RWPE2 (cell line): ENCODE measurements around the gene THEM5.

Experiments used
- ATAC-seq: fragments of 200-7000 bp; cut with Tn5 transposase; 3 replicates; pipeline ENCODE4 v1.9.1; 2021; ENCODE audit warnings: low read depth
- DNase-seq: peaks from one replicate; pipeline ENCODE4 v3.0.0-alpha.2; 2020; ENCODE audit warnings: low spot score
- H3K27ac ChIP-seq: fragments of 450-650 bp; 2 replicates; pipeline ENCODE4 v1.5.1; 2017; ENCODE audit warnings: mild to moderate bottlenecking; ENCODE audit not compliant: poor library complexity, severe bottlenecking
- H3K27me3 ChIP-seq: fragments of 250-450 bp; sonication (Bioruptor Pico); 2 replicates; pipeline ENCODE4 v1.5.1; 2021; ENCODE audit warnings: mild to moderate bottlenecking, moderate library complexity; ENCODE audit not compliant: insufficient read depth, poor library complexity, severe bottlenecking
- H3K36me3 ChIP-seq: fragments of 250-450 bp; sonication (Bioruptor Pico); 2 replicates; pipeline ENCODE4 v1.5.1; 2020; ENCODE audit warnings: low read depth, mild to moderate bottlenecking, moderate library complexity
- H3K4me1 ChIP-seq: fragments of 250-450 bp; sonication (Bioruptor Pico); 2 replicates; pipeline ENCODE4 v1.5.1; 2021; ENCODE audit warnings: mild to moderate bottlenecking, moderate library complexity; ENCODE audit not compliant: insufficient read depth, poor library complexity, severe bottlenecking
- H3K4me3 ChIP-seq: fragments of 250-450 bp; sonication (Bioruptor Pico); 2 replicates; pipeline ENCODE4 v1.5.1; 2021; ENCODE audit warnings: mild to moderate bottlenecking, moderate library complexity; ENCODE audit not compliant: severe bottlenecking
- H3K9me3 ChIP-seq: fragments of 250-450 bp; sonication (Bioruptor Pico); 2 replicates; pipeline ENCODE4 v1.5.1; 2021; ENCODE audit warnings: mild to moderate bottlenecking, moderate library complexity; ENCODE audit not compliant: severe bottlenecking
- CTCF ChIP-seq: fragments of 450-650 bp; IDR thresholded peaks from one replicate; pipeline ENCODE4 v1.5.1; 2017; ENCODE audit warnings: mild to moderate bottlenecking, moderate library complexity; ENCODE audit not compliant: poor library complexity, severe bottlenecking

Gene THEM5

GRCh38 chr1:151816548-151817352, 36.8 kb downstream of the THEM5 start:
- no peak for ATAC-seq
- no peak for DNase-seq
- H3K27ac ChIP-seq, result no peak overlapping the region
- H3K9me3 ChIP-seq, result no peaks in the 10 kb centered on the region
- H3K4me1 ChIP-seq, result peaks cover 7% of the 10 kb centered on the region
- no peak for TF ChIP-seq CTCF
- H3K4me3 ChIP-seq, result no peak overlapping the region
- no peaks in the 10 kb centered on the region for H3K27me3 ChIP-seq
- H3K36me3 ChIP-seq, result no peaks in the 10 kb centered on the region

- no peaks in the 10 kb centered on the region for H3K27me3 ChIP-seq
- ATAC-seq (no peak), DNase-seq (no peak)
- peaks cover 7% of the 10 kb centered on the region for H3K4me1 ChIP-seq
- H3K9me3 ChIP-seq, result no peaks in the 10 kb centered on the region
- no peaks in the 10 kb centered on the region for H3K36me3 ChIP-seq
- H3K4me3 ChIP-seq, result no peak overlapping the region
- no peak for TF ChIP-seq CTCF
- no peak overlapping the region for H3K27ac ChIP-seq
Observed at GRCh38 chr1:151815716-151816327, 37.7 kb downstream of the THEM5 start.

GRCh38 chr1:151814971-151815545, 38.5 kb downstream of the THEM5 start:
- TF ChIP-seq CTCF, result no peak
- H3K9me3 ChIP-seq, result no peaks in the 10 kb centered on the region
- DNase-seq, result no peak
- H3K4me1 ChIP-seq, result no peaks in the 10 kb centered on the region
- no peak for ATAC-seq
- H3K4me3 ChIP-seq, result no peak overlapping the region
- H3K27me3 ChIP-seq, result no peaks in the 10 kb centered on the region
- H3K36me3 ChIP-seq, result no peaks in the 10 kb centered on the region
- no peak overlapping the region for H3K27ac ChIP-seq

- no peaks in the 10 kb centered on the region for H3K4me1 ChIP-seq
- no peak overlapping the region for H3K27ac ChIP-seq
- no peaks in the 10 kb centered on the region for H3K36me3 ChIP-seq
- ATAC-seq (no peak), DNase-seq (peak; percentile 35)
- no peaks in the 10 kb centered on the region for H3K9me3 ChIP-seq
- TF ChIP-seq CTCF, result no peak
- no peak overlapping the region for H3K4me3 ChIP-seq
- H3K27me3 ChIP-seq, result no peaks in the 10 kb centered on the region
Observed at GRCh38 chr1:151814426-151814825, 39.1 kb downstream of the THEM5 start.
